HG02943 (cell line): ENCODE measurements around the gene GPX3.

Source experiments
- ATAC-seq: cut with Tn5 transposase; IDR thresholded peaks from one replicate; pipeline ENCODE4 v1.9.1; 2021; ENCODE audit warnings: mild to moderate bottlenecking, low read depth, moderate library complexity; ENCODE audit not compliant: unreplicated experiment

The GPX3 gene

DNA sequence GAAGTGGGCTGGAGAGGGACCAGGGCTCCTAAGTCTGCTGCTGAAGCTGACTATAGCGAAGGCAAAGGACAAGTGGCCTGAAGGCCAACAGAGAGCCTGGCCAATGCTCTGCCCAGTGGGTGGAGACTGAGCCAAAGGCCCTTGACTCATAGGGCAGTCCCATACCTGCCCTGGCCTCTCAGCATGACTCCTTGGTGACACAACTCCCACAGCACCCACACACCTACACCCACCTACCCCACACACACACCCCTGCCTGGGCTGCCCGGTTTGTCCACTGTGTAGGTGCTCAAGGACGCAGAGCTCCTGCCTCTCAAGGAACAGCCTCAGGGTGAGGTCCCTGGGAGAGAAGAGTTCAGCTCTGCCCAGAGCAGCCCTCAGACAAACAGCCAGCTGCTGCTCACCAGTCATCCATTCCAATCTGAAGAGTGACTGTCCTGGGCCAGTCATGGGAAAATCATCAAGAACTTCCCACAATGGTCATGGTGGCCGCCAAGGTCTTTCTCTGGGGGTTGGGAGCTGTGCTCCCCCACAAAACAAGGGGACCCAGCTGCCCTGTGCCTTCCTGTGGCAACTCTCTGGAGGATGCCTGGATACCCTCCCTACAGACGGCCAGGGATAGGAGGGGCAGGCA is 55.4 kb downstream of the GPX3 start:
- ATAC-seq: no peak

- no peak for ATAC-seq
These were observed 56.2 kb downstream of the GPX3 start for GRCh38 chr5:151076616-151077015.

GRCh38 chr5:151077419-151077818 is 57.0 kb downstream of the GPX3 start:
- no peak for ATAC-seq

- no peak for ATAC-seq
These were observed 57.6 kb downstream of the GPX3 start for GRCh38 chr5:151077967-151078366.
